HG03520 (cell line): ENCODE data around the gene SNAPIN.
A peak's percentile ranks its signal among the peaks of the same experiment; 100 is the strongest.

Source experiments
- ATAC-seq: cut with Tn5 transposase; IDR thresholded peaks from one replicate; pipeline ENCODE4 v1.9.1; 2021; ENCODE audit warnings: mild to moderate bottlenecking, moderate library complexity; ENCODE audit not compliant: unreplicated experiment

SNAPIN gene

GRCh38 chr1:153658400-153659174 lies at the start of gene SNAPIN:
SNAPIN (plus strand) TSS chr1:153658703; CDS start chr1:153658744, 41 bp downstream.
- peak; percentile 89 for ATAC-seq

GRCh38 chr1:153608742-153609584 lies 49.5 kb upstream of the SNAPIN start:
- ATAC-seq, result no peak

DNA sequence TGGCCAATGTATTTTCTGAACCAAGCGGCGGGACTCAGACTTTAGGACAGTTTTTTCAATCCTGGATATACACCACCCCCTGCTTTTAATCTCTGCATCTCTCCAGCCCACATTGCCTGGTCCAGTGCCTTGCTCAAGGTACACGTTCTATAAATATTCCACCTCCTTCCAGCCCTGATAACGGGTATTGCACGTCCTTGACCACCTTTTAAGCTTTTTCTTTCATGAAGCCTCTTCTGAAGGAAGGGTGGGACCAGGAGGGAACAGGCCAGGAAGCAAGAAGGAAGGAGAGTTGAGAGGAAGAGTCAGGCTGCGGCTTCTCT lies 49.0 kb upstream of the SNAPIN start:
- no peak for ATAC-seq

GRCh38 chr1:153610334-153610733 lies 48.2 kb upstream of the SNAPIN start:
- ATAC-seq, result no peak

GRCh38 chr1:153610811-153611301 lies 47.6 kb upstream of the SNAPIN start:
- ATAC-seq, result no peak

DNA sequence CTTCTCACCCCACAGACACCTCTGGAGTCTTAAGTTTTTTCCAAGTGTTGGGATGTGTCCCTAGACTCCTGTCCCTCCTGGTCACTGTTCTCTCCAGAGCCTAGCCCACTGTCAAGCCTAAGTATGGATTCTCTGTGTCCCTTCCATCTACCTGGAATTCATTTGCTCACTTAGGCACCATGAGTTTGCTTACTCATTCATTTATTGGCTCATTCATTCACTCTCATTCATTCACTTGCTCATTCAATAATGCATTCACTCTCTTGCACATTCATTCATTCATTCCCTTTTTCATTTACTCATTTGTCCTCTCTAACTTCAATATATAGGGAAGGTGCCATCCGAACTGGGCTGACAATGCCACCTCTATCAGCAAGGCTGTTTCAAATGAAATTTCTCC lies 47.1 kb upstream of the SNAPIN start:
- ATAC-seq, result no peak

DNA sequence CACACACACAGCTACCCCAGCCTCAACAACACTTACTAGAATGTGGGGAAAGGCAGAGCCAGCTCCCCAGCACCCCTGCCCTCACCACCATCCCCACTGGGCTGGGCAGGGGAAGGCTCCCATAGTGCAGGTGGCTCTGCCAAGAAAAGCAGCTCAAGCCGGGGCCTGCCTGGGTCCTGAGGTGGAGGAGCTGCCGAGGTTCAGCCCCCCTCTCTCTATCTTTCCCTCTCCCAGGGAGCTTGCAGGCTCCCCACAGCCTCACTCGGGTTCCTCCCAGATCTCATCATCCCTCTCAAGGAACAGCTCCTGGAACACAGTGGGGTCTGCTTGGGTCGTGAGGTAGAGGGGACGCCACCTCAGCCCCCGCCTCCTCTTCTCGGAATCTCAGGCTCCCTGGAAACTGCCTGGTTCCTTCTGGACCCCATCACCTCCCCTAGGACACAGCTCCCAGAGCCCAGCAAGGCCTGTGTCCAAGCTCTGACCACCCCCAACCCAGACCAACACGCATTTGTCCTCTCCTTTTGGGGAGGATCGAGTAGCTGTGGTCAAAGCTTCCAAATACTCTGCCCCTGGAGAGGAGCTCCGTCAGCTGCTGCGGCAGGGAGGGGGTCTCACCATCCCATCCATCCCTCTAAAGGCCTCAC lies 46.3 kb upstream of the SNAPIN start:
- no peak for ATAC-seq

DNA sequence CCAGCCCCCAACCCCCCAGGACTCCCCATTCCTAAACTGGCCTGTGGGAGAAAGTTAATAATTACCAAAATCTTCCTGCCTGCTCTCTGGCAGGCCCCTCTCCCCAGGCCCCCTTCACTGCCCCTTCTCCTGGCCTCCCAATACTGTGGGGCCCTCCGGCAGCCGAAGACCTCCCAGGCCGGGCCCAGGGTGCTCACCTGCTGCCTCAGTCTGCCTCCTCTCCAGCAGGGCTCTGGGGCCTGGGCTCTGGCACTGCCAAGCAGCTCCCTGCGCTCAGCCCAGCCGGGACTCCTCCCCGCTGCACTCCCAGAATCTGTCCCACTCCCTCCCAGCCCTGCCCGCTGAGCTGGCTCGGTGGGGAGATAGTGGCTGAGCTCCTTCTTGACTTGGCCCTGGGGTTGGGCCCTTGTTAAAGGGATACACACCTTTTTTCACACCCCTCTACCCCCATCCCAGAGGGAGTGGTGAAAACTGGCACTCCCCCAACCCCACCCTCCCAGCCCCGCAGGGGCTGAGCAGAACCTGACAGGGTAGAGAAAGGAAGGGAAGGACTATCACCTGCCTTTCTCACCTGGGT lies 45.7 kb upstream of the SNAPIN start, which contains the start of gene S100A16:
Gene S100A16 (minus strand): TSS at position 383 of the 577 bp plus-strand sequence. CDS start 4,986 bp downstream, outside the sequence.
- no peak for ATAC-seq

- ATAC-seq, result no peak
Observed at GRCh38 chr1:153613406-153613805, 45.1 kb upstream of the SNAPIN start.

- ATAC-seq, result no peak
Observed at GRCh38 chr1:153614189-153614900, 44.2 kb upstream of the SNAPIN start.

DNA sequence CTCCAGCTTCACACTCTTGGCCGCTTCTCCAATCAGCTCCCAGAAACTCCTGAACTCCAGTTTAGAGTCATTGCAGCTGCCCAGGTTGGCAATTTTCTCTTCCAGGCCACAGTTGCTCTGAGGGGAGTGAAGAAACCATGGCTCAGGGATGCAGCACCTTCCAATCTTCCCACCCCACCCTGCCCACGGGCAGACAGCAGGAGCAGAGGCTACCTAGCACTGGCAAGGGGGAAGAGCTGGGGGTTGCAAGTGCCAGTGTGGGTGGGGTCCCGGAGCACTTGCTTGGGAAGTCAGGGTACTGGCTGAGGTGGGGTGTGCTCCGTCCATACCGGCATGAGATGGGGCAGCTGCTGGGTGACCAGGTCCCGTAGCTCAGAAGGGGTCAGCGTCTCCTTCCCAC lies 43.6 kb upstream of the SNAPIN start:
- ATAC-seq, result no peak

DNA sequence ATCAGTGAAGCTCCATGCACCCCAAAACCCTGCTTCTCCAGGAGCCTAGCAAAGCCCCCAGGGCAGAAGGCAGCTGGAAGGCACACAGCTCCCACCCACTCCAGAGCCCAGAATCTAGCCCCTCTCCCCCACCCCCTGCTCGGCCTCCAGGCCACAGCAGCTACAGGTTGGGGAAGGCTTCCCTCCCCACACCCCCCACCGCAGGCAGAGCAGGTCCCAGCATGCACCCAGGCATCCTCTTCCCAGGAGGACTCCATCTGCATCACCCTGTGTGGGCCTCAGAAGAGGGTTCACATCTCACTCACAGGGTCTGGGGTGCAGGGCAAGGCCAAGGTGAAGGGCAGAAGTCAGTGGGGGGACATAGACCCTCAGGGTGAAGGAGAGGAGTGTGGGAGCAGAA lies 43.1 kb upstream of the SNAPIN start:
- ATAC-seq, result no peak

- no peak for ATAC-seq
Observed at GRCh38 chr1:153616144-153616916, 42.2 kb upstream of the SNAPIN start, which contains the start of gene S100A14. S100A14 (minus strand) TSS chr1:153616325; CDS start chr1:153615858, 467 bp downstream.

DNA sequence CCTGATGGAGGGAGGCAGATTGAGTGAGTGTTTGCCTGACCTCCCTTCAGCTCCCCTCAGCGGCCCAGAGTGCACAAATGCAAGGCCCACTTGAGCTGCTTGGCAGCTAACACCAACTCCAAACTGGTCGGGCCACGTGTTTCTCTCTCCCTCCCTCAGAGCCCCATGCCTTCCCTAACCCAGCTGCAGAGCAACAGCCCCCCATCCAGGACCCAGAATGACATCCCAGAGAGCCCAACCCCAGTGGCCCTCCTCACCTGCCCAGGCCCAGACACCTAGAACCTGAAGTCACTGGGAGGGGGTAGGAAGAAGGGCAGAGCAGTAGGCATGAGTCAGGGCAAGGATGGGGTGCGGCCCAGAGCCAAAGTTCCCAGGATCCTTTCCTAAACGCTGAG lies 41.6 kb upstream of the SNAPIN start:
- no peak for ATAC-seq

- no peak for ATAC-seq
Observed at GRCh38 chr1:153617663-153618062, 40.8 kb upstream of the SNAPIN start.

- no peak for ATAC-seq
Observed at GRCh38 chr1:153619171-153619570, 39.3 kb upstream of the SNAPIN start.

GRCh38 chr1:153623101-153623500 lies 35.4 kb upstream of the SNAPIN start:
- ATAC-seq, result no peak

- no peak for ATAC-seq
Observed at GRCh38 chr1:153624965-153625611, 33.4 kb upstream of the SNAPIN start.

DNA sequence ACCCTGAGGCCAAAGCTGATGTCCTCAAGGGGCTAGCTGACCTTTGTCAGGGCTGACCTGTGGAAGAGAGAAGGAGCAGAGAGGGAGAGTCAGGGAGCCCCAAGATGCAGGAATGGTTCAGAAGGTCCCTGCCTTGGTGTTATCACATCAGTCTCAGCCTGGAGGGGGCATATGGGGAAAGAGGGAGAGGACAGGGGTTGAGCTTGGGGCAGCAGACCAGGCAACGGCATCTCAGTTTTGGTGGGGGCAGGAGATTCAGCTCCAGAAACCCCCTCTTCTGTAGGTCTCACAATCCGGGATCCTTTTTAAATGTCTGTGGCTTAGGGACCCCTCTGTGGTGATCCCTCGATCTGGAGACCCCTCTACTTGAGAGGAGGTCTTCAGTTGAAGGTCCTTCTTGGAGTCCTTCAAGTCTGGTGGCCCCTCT lies 32.0 kb upstream of the SNAPIN start:
- ATAC-seq, result no peak
